GM23338 (cell line): ENCODE data around the gene CX3CR1. TPM values are rescaled to one million over a fixed set of nuclear protein-coding genes. Genes with fewer than 3 reads are reported as not detected.

Source experiments
- ATAC-seq: fragments of 200-7000 bp; cut with Tn5 transposase; 3 replicates; pipeline ENCODE4 v1.9.1; 2020
- DNase-seq: peaks from one replicate; pipeline ENCODE4 v3.0.0-alpha.2; 2015; ENCODE audit warnings: low spot score
- H2AFZ ChIP-seq: fragments of 200-600 bp; sonication (generic); 2 replicates; pipeline ENCODE4 v1.8.0; 2016; ENCODE audit warnings: antibody characterized with exemption, mild to moderate bottlenecking, moderate library complexity
- H3F3A ChIP-seq: fragments of 200-600 bp; sonication (generic); replicated peaks from 2 replicates; pipeline ENCODE4 v1.8.0; 2017; ENCODE audit warnings: antibody characterized with exemption, mixed run types, low read depth
- H3K27ac ChIP-seq: fragments of 200-600 bp; sonication (generic); 2 replicates; pipeline ENCODE4 v1.6.1; 2016; ENCODE audit warnings: low read depth
- H3K27me3 ChIP-seq: fragments of 200-600 bp; sonication (generic); 2 replicates; pipeline ENCODE4 v1.8.0; 2016; ENCODE audit warnings: mild to moderate bottlenecking, mixed run types, moderate library complexity; ENCODE audit not compliant: insufficient read depth
- H3K36me3 ChIP-seq: fragments of 200-600 bp; sonication (generic); 2 replicates; pipeline ENCODE4 v1.8.0; 2016; ENCODE audit warnings: mild to moderate bottlenecking; ENCODE audit not compliant: insufficient read depth
- H3K4me1 ChIP-seq: fragments of 200-600 bp; sonication (generic); 2 replicates; pipeline ENCODE4 v1.8.0; 2016; ENCODE audit warnings: mild to moderate bottlenecking, moderate library complexity; ENCODE audit not compliant: insufficient read depth
- H3K4me2 ChIP-seq: fragments of 200-600 bp; sonication (generic); 2 replicates; pipeline ENCODE4 v1.7.1; 2017; ENCODE audit warnings: mixed run types
- H3K4me3 ChIP-seq: fragments of 200-600 bp; sonication (generic); 2 replicates; pipeline ENCODE4 v1.6.1; 2016; ENCODE audit warnings: mixed run types
- H3K79me2 ChIP-seq: fragments of 200-600 bp; sonication (generic); replicated peaks from 2 replicates; pipeline ENCODE4 v1.8.0; 2017; ENCODE audit warnings: mild to moderate bottlenecking; ENCODE audit not compliant: insufficient read depth
- H3K9me2 ChIP-seq: fragments of 200-600 bp; sonication (generic); 2 replicates; pipeline ENCODE4 v1.8.0; 2017; ENCODE audit not compliant: insufficient read depth
- H4K20me1 ChIP-seq: fragments of 200-600 bp; sonication (generic); replicated peaks from 2 replicates; pipeline ENCODE4 v1.8.0; 2017; ENCODE audit warnings: mild to moderate bottlenecking; ENCODE audit not compliant: insufficient read depth
- H3K27ac Mint-ChIP-seq: 2 replicates; pipeline ENCODE4 v1.8.0; 2020; ENCODE audit warnings: inconsistent platforms, mild to moderate bottlenecking, moderate library complexity, mixed read lengths
- H3K27me3 Mint-ChIP-seq: 3 replicates; pipeline ENCODE4 v1.8.0; 2022; ENCODE audit warnings: low read depth, mild to moderate bottlenecking, moderate library complexity, mixed read lengths, inconsistent platforms; ENCODE audit not compliant: insufficient read depth, poor library complexity
- H3K36me3 Mint-ChIP-seq: 3 replicates; pipeline ENCODE4 v1.8.0; 2021; ENCODE audit warnings: low read depth, mild to moderate bottlenecking, inconsistent platforms, moderate library complexity, mixed read lengths
- H3K4me1 Mint-ChIP-seq: 3 replicates; pipeline ENCODE4 v1.8.0; 2020; ENCODE audit warnings: mild to moderate bottlenecking, inconsistent platforms, mixed read lengths
- H3K4me3 Mint-ChIP-seq: 3 replicates; pipeline ENCODE4 v1.8.0; 2021; ENCODE audit warnings: moderate library complexity, mild to moderate bottlenecking, inconsistent platforms, mixed read lengths
- H3K9me3 Mint-ChIP-seq: 3 replicates; pipeline ENCODE4 v1.8.0; 2020; ENCODE audit warnings: moderate library complexity, mild to moderate bottlenecking, inconsistent platforms, mixed read lengths
- CREB1 ChIP-seq: fragments of 250-450 bp; sonication (Bioruptor Pico); IDR thresholded peaks from 2 replicates; pipeline ENCODE4 v1.5.0; 2020; ENCODE audit warnings: low read depth, mild to moderate bottlenecking, moderate library complexity
- CTCF ChIP-seq, 2 experiments: fragments of 200-600 bp in 1 of 2; sonication (generic) in 1 of 2; conservative IDR thresholded peaks; 2 replicates each; pipeline versions ENCODE4 v1.5.1 to v1.6.1; 2016 to 2017; ENCODE audit warnings: antibody characterized with exemption in 2 of 2, low read depth in 2 of 2, mild to moderate bottlenecking in 2 of 2, moderate library complexity in 1 of 2
- EZH2 ChIP-seq: fragments of 200-600 bp; sonication (generic); IDR thresholded peaks from one replicate; pipeline ENCODE4 v1.8.0; 2017; ENCODE audit warnings: antibody characterized with exemption, mild to moderate bottlenecking, low read depth; ENCODE audit not compliant: unreplicated experiment
- EZH2phosphoT487 ChIP-seq: fragments of 200-600 bp; sonication (generic); IDR thresholded peaks from one replicate; pipeline ENCODE4 v1.8.1; 2018; ENCODE audit warnings: antibody characterized with exemption; ENCODE audit not compliant: unreplicated experiment
- JUNB ChIP-seq: IDR thresholded peaks from one replicate; pipeline ENCODE4 v1.6.1; 2016; ENCODE audit warnings: antibody characterized with exemption; ENCODE audit not compliant: unreplicated experiment
- NANOG ChIP-seq: IDR thresholded peaks from 2 replicates; pipeline ENCODE4 v1.6.1; 2016; ENCODE audit warnings: antibody characterized with exemption, borderline replicate concordance
- POLR2AphosphoS5 ChIP-seq: IDR thresholded peaks from 2 replicates; pipeline ENCODE4 v1.6.1; 2016; ENCODE audit warnings: antibody characterized with exemption, low read depth
- REST ChIP-seq: IDR thresholded peaks from one replicate; pipeline ENCODE4 v1.6.1; 2018; ENCODE audit warnings: antibody characterized with exemption; ENCODE audit not compliant: unreplicated experiment
- STAT1 ChIP-seq: IDR thresholded peaks from one replicate; pipeline ENCODE4 v1.6.1; 2016; ENCODE audit warnings: antibody characterized with exemption; ENCODE audit not compliant: unreplicated experiment
- ZNF114 ChIP-seq: fragments of 250-450 bp; sonication (Bioruptor Pico); IDR thresholded peaks from 2 replicates; pipeline ENCODE4 v1.5.0; 2020; ENCODE audit warnings: mild to moderate bottlenecking, moderate library complexity
- ZNF331 ChIP-seq: fragments of 250-450 bp; sonication (Bioruptor Pico); IDR thresholded peaks from 2 replicates; pipeline ENCODE4 v1.5.0; 2020; ENCODE audit warnings: low read depth, mild to moderate bottlenecking, moderate library complexity
- ZNF462 ChIP-seq: fragments of 250-450 bp; sonication (Bioruptor Pico); IDR thresholded peaks from 2 replicates; pipeline ENCODE4 v1.5.0; 2020; ENCODE audit warnings: mild to moderate bottlenecking, moderate library complexity
- polyA plus RNA-seq: library from polyadenylated mRNA; unstranded; fragments of >200 nt; fragmentation: Nextera tagmentation; extraction: Ambion mirVana; gene quantifications from 2 replicates; pipeline ENCODE4 v1.2.1, GENCODE V29; 2016
- total RNA-seq: library from RNA; depleted of rRNA; stranded (reverse); fragments of >200 nt; shearing (Covaris generic); gene quantifications from 2 replicates; pipeline ENCODE4 v1.2.3, GENCODE V29; 2014
- TF ChIP-seq, protein P1 (sequence below): IDR thresholded peaks from 2 replicates; pipeline ENCODE4 v1.6.1; 2016; ENCODE audit warnings: antibody characterized with exemption

Gene CX3CR1
- total and polyA plus RNA-seq, 2 experiments from 2014 or later = 0.24 to 0.42 TPM

DNA sequence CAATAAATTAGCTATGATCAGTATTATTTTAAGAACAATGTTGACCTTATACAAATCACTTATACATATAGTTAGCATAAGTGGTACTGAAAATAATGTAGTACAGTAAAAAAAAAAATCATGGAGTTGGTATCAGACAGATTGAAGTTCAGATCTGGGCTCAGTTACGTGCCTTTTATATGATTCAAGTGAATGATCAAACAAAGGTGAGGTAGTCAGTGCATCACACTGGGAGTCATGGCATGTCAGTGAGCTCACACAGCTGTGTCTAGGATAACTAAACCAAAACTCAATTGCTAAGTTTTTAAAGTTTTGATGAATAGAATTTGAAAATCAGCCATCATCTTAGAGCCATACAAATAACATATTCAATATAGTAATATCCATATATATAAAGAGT lies 38.5 kb upstream of the CX3CR1 start:
- H3K79me2 ChIP-seq = no peaks in the 10 kb centered on the region
- Mint-ChIP-seq H3K27me3 (peaks cover 4% of the 10 kb centered on the region), H3K27ac (no peak overlapping the region), H3K4me3 (no peak overlapping the region), H3K9me3 (peaks cover 20% of the 10 kb centered on the region), H3K36me3 (peaks cover 6% of the 10 kb centered on the region; the same call in 1 of the 3 replicates), H3K4me1 (peaks cover 7% of the 10 kb centered on the region)
- H3K4me1 ChIP-seq = peaks cover 2% of the 10 kb centered on the region
- no peak for TF ChIP-seq CTCF (conservative IDR thresholded peaks at IDR 0.05; ENCODE audit: low read depth in 2 of 2)
- TF ChIP-seq ZNF114 (CRISPR knock-in tag) = no peak
- no peak for TF ChIP-seq EZH2phosphoT487
- no peak for TF ChIP-seq EZH2
- TF ChIP-seq CREB1 = no peak
- no peak for TF ChIP-seq ZNF331 (CRISPR knock-in tag)
- TF ChIP-seq STAT1 = no peak
- TF ChIP-seq REST = no peak
- no peak for TF ChIP-seq POLR2AphosphoS5
- no peak for TF ChIP-seq JUNB
- TF ChIP-seq ZNF462 (CRISPR knock-in tag) = no peak
- TF ChIP-seq, protein P1, sequence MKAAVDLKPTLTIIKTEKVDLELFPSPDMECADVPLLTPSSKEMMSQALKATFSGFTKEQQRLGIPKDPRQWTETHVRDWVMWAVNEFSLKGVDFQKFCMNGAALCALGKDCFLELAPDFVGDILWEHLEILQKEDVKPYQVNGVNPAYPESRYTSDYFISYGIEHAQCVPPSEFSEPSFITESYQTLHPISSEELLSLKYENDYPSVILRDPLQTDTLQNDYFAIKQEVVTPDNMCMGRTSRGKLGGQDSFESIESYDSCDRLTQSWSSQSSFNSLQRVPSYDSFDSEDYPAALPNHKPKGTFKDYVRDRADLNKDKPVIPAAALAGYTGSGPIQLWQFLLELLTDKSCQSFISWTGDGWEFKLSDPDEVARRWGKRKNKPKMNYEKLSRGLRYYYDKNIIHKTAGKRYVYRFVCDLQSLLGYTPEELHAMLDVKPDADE = no peak
- TF ChIP-seq NANOG = no peak
- H3K4me3 ChIP-seq = no peak overlapping the region
- H4K20me1 ChIP-seq = no peaks in the 10 kb centered on the region
- H3K27me3 ChIP-seq = no peaks in the 10 kb centered on the region
- H2AFZ ChIP-seq = no peak overlapping the region
- H3K4me2 ChIP-seq = no peak overlapping the region
- H3K9me2 ChIP-seq = peaks cover 6% of the 10 kb centered on the region; the same call in 1 of the 2 replicates
- H3K36me3 ChIP-seq = no peaks in the 10 kb centered on the region
- ATAC-seq = no peak
- no peak for DNase-seq
- H3K27ac ChIP-seq = no peak overlapping the region
- H3F3A ChIP-seq = no peaks in the 10 kb centered on the region
